Measurements from ENCODE around the gene XPC. TPM values are rescaled to one million over a fixed set of nuclear protein-coding genes. Genes with fewer than 3 reads are reported as not detected.

Gene XPC
- total RNA-seq, 2 donors from 2014 or later: 33.2 to 34.9 TPM

DNA sequence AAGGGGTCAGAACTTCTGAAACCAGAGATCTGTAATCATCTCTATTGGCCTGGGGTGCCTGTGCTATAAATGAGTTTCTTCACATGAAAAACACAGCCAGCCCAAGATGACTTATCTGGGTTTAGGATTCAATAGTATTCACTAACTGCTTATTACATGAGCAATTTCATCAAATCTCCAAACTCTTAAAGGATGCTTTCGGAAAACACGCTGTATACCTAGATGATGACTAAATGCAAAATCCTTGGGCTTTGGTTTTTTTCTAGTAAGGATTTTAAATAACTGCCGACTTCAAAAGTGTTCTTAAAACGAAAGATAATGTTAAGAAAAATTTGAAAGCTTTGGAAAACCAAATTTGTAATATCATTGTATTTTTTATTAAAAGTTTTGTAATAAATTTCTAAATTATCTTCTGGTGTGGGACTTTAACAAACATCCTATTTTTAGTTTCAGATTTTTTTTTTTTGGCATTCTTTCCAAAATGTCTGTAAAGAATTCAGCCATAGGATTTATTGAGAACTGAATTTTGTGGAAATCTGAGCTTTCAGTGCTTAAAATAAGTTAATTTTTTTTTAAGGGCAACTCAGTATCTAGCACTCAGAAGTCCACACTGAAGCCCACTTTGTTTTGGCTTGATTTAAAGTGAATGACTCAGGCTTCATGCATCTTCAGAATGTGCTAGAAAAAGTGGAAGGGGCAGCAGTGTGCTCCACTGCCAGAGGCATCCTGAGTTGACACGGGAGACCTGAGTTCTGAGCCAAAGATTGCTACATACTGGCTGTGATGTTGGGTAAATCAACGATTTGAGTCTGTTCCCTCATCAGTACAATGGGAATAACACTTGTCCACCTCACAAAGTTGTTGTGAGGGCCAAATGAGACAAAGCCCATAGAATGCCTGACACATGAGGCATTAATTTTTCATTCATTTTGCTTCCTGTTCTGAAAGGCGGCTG is 34.9 kb downstream of the XPC start:
- DNase-seq (peak in 2 of 4 donors; percentile 48 to 63), ATAC-seq (peak; percentile 41)
- Histone ChIP-seq H3K9me3 (no peaks in the 10 kb centered on the region), H3K36me3 (replicated peaks in 1 of 2; ENCODE audit: insufficient read depth in 1 of 2, low read depth in 2 of 2) (peaks cover 0 to 13% of the 10 kb centered on the region in 2 donors), H3K27me3 (no peaks in the 10 kb centered on the region), H3K27ac (peak overlapping the region; percentile 46 to 94 (median 69)), H3K4me1 (peaks cover 22% of the 10 kb centered on the region), H3K4me3 (no peak overlapping the region)
- WGBS, 2 donors: 73 to 75% methylated on average over 6 to 7 of the region's 7 CpGs
- TF ChIP-seq, protein P1, sequence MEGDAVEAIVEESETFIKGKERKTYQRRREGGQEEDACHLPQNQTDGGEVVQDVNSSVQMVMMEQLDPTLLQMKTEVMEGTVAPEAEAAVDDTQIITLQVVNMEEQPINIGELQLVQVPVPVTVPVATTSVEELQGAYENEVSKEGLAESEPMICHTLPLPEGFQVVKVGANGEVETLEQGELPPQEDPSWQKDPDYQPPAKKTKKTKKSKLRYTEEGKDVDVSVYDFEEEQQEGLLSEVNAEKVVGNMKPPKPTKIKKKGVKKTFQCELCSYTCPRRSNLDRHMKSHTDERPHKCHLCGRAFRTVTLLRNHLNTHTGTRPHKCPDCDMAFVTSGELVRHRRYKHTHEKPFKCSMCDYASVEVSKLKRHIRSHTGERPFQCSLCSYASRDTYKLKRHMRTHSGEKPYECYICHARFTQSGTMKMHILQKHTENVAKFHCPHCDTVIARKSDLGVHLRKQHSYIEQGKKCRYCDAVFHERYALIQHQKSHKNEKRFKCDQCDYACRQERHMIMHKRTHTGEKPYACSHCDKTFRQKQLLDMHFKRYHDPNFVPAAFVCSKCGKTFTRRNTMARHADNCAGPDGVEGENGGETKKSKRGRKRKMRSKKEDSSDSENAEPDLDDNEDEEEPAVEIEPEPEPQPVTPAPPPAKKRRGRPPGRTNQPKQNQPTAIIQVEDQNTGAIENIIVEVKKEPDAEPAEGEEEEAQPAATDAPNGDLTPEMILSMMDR (IDR thresholded peaks at IDR 0.05): no peak
- no peak for TF ChIP-seq POLR2A (IDR thresholded peaks at IDR 0.05)
- intact Hi-C loops (cut with DNase I): no loop called here

DNA sequence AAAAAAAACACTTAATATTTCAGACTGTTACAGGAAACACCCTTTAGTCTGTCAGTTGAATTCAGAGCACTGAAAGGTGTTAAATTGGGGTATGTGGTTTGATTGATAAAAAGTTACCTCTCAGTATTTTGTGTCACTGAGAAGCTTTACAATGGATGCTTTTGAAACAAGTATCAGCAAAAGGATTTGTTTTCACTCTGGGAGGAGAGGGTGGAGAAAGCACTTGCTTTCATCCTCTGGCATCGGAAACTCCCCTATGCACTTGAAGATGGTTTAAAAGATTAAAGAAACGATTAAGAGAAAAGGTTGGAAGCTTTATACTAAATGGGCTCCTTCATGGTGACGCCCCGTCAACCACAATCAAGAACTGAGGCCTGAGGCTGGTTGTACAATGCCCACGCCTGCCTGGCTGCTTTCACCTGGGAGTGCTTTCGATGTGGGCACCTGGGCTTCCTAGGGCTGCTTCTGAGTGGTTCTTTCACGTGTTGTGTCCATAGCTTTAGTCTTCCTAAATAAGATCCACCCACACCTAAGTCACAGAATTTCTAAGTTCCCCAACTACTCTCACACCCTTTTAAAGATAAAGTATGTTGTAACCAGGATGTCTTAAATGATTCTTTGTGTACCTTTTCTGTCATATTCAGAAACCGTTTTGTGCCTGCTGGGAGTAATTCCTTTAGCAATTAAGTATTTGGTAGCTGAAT is 35.7 kb downstream of the XPC start:
- peaks cover 22% of the 10 kb centered on the region for H3K4me1 ChIP-seq
- H3K9me3 ChIP-seq: no peaks in the 10 kb centered on the region
- peak overlapping the region in 2 of 4 donors; percentile 39 to 88 for H3K27ac ChIP-seq
- H3K36me3 ChIP-seq (replicated peaks in 1 of 2; ENCODE audit: insufficient read depth in 1 of 2, low read depth in 2 of 2): peaks cover 0 to 10% of the 10 kb centered on the region in 2 donors
- no peaks in the 10 kb centered on the region for H3K27me3 ChIP-seq
- no peak for ATAC-seq
- DNase-seq: no peak
- TF ChIP-seq POLR2A (IDR thresholded peaks at IDR 0.05): no peak
- TF ChIP-seq, protein P1 (IDR thresholded peaks at IDR 0.05): no peak
- intact Hi-C loops (cut with DNase I): no loop called here
- 77 to 81% methylated on average over 8 of the region's 8 CpGs for WGBS, 2 donors
- no peak overlapping the region for H3K4me3 ChIP-seq

DNA sequence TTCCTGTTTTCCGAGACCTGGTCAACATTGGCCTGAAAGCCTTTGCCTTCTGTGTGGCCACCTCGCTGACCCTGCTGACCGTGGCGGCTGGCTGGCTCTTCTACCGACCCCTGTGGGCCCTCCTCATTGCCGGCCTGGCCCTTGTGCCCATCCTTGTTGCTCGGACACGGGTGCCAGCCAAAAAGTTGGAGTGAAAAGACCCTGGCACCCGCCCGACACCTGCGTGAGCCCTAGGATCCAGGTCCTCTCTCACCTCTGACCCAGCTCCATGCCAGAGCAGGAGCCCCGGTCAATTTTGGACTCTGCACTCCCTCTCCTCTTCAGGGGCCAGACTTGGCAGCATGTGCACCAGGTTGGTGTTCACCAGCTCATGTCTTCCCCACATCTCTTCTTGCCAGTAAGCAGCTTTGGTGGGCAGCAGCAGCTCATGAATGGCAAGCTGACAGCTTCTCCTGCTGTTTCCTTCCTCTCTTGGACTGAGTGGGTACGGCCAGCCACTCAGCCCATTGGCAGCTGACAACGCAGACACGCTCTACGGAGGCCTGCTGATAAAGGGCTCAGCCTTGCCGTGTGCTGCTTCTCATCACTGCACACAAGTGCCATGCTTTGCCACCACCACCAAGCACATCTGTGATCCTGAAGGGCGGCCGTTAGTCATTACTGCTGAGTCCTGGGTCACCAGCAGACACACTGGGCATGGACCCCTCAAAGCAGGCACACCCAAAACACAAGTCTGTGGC is 36.6 kb downstream of the XPC start:
- DNase-seq: no peak
- Histone ChIP-seq H3K27ac (no peak overlapping the region), H3K36me3 (replicated peaks in 1 of 2; ENCODE audit: insufficient read depth in 1 of 2, low read depth in 2 of 2) (peaks cover 0 to 6% of the 10 kb centered on the region in 2 donors), H3K9me3 (no peaks in the 10 kb centered on the region), H3K4me1 (peaks cover 22% of the 10 kb centered on the region), H3K4me3 (no peak overlapping the region), H3K27me3 (no peaks in the 10 kb centered on the region)
- intact Hi-C loops (cut with DNase I): no loop called here
- ATAC-seq: no peak
- no peak for TF ChIP-seq POLR2A (IDR thresholded peaks at IDR 0.05)
- TF ChIP-seq, protein P1 (IDR thresholded peaks at IDR 0.05): no peak
- WGBS, 2 donors: 85 to 94% methylated on average over 15 to 19 of the region's 19 CpGs

DNA sequence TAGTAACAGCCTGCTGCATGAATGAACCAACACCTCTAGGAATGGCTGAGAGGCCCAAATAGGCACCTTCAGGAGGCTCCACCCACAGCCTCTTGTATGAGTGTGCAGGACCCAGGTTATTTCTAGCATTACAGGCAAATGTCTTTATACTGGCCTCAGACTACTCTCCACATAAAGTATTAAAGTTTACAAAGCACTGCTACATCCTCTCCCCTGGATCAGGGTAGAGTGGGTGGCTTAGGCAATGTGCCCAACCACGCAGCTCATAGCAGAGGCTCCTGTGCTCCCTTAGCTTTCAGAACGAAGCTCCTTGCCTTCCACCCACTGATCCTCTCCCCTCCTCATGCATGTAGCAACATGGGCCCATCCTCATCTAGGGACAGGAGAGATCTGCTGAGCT is 37.3 kb downstream of the XPC start:
- H3K4me1 ChIP-seq: peaks cover 22% of the 10 kb centered on the region
- no peaks in the 10 kb centered on the region for H3K9me3 ChIP-seq
- no peaks in the 10 kb centered on the region for H3K27me3 ChIP-seq
- intact Hi-C loops (cut with DNase I): no loop called here
- WGBS, 2 donors: 56 to 73% methylated on average over 2 of the region's 2 CpGs
- no peak for ATAC-seq
- H3K36me3 ChIP-seq (replicated peaks in 1 of 2; ENCODE audit: insufficient read depth in 1 of 2, low read depth in 2 of 2): peaks cover 0 to 7% of the 10 kb centered on the region in 2 donors
- H3K4me3 ChIP-seq: no peak overlapping the region
- no peak for DNase-seq
- TF ChIP-seq, protein P1 (IDR thresholded peaks at IDR 0.05): no peak
- no peak for TF ChIP-seq POLR2A (IDR thresholded peaks at IDR 0.05)
- H3K27ac ChIP-seq: no peak overlapping the region
